A673 (cell line): ENCODE results near the gene PIMREG. TPM values are rescaled to one million over a fixed set of nuclear protein-coding genes. Genes with fewer than 3 reads are reported as not detected.

Experiments used
- BruUV-seq: library from RNA; stranded (reverse); fragments of 400-500 nt; replicated peaks from 2 replicates; lab custom pipeline; 2021; lab: Mats Ljungman, UMichigan
- CTCF ChIA-PET: fragments of 300-600 bp; sonication (Branson Sonifier 250); formaldehyde crosslinking; loops from one replicate; lab custom pipeline; 2022; ENCODE audit warnings: antibody characterized with exemption; lab: Charles Lee
- POLR2A ChIA-PET: fragments of 300-600 bp; sonication (Branson Sonifier 250); formaldehyde crosslinking; loops from one replicate; lab custom pipeline; 2022; ENCODE audit warnings: antibody characterized with exemption; ENCODE audit not compliant: low non-redundant PET; lab: Charles Lee
- DNase-seq: peaks from one replicate; pipeline ENCODE4 v3.0.0-alpha.2; 2015; ENCODE audit warnings: low spot score
- H3K27ac ChIP-seq: fragments of 200-600 bp; sonication (generic); 2 replicates; pipeline ENCODE4 v1.5.1; 2016; ENCODE audit warnings: mixed run types, low read depth, mild to moderate bottlenecking, mixed read lengths, antibody characterized with exemption, low read length; ENCODE audit not compliant: poor library complexity, severe bottlenecking
- H3K27me3 ChIP-seq: fragments of 200-600 bp; sonication (generic); replicated peaks from 2 replicates; pipeline ENCODE4 v1.6.1; 2017; ENCODE audit warnings: mixed run types, low read depth, mild to moderate bottlenecking, mixed read lengths, antibody characterized with exemption, low read length; ENCODE audit not compliant: insufficient read depth, poor library complexity
- H3K36me3 ChIP-seq: fragments of 200-600 bp; sonication (generic); 2 replicates; pipeline ENCODE4 v1.6.1; 2016; ENCODE audit warnings: mixed run types, mild to moderate bottlenecking, mixed read lengths, antibody characterized with exemption, low read length; ENCODE audit not compliant: insufficient read depth, poor library complexity, severe bottlenecking
- H3K4me1 ChIP-seq: fragments of 200-600 bp; sonication (generic); 2 replicates; pipeline ENCODE4 v1.6.1; 2017; ENCODE audit warnings: mixed run types, mild to moderate bottlenecking, mixed read lengths, antibody characterized with exemption, low read length; ENCODE audit not compliant: insufficient read depth, poor library complexity, severe bottlenecking
- H3K4me3 ChIP-seq: fragments of 200-600 bp; sonication (generic); 2 replicates; pipeline ENCODE4 v1.5.1; 2016; ENCODE audit warnings: low read depth, mixed run types, mild to moderate bottlenecking, mixed read lengths, low read length; ENCODE audit not compliant: poor library complexity, severe bottlenecking
- H3K9me3 ChIP-seq: fragments of 200-600 bp; sonication (generic); 2 replicates; pipeline ENCODE4 v1.6.1; 2016; ENCODE audit warnings: mixed run types, low read depth, mild to moderate bottlenecking, mixed read lengths, antibody characterized with exemption, low read length; ENCODE audit not compliant: poor library complexity, severe bottlenecking
- CTCF ChIP-seq: fragments of 300-800, 200-600 bp; sonication (generic); conservative IDR thresholded peaks from 2 replicates; pipeline ENCODE4 v1.5.1; 2017; ENCODE audit warnings: low read depth, mild to moderate bottlenecking, antibody characterized with exemption, low read length, moderate library complexity, mixed read lengths
- EZH2 ChIP-seq: fragments of 200-600 bp; sonication (generic); IDR thresholded peaks from 2 replicates; pipeline ENCODE4 v1.6.1; 2017; ENCODE audit warnings: borderline replicate concordance, low read depth, mild to moderate bottlenecking, mixed read lengths, antibody characterized with exemption, low read length; ENCODE audit not compliant: poor library complexity, severe bottlenecking
- intact Hi-C: fragments of 100-400 bp; cut with micrococcal nuclease; formaldehyde crosslinking; loops from one replicate; pipeline ENCODE4 v1.10.0; 2022; ENCODE audit not compliant: unreplicated experiment
- total RNA-seq: library from RNA; stranded (reverse); gene quantifications from 2 replicates; pipeline ENCODE4 v1.2.3, GENCODE V29; 2021

PIMREG gene
- total RNA-seq, 1 experiment from 2014 or later: 90.5 TPM

GRCh38 chr17:6460531-6461161, 16.4 kb downstream of the PIMREG start:
- Histone ChIP-seq H3K9me3 (no peaks in the 10 kb centered on the region), H3K27me3 (no peaks in the 10 kb centered on the region), H3K4me3 (no peak overlapping the region), H3K36me3 (no peaks in the 10 kb centered on the region), H3K4me1 (no peaks in the 10 kb centered on the region), H3K27ac (no peak overlapping the region)
- no TSS peak for BruUV-seq
- ChIA-PET POLR2A (no interaction called here), CTCF (no interaction called here)
- DNase-seq: no peak
- TF ChIP-seq CTCF: no peak
- TF ChIP-seq EZH2: no peak
- intact Hi-C loops: no loop called here

GRCh38 chr17:6461246-6461645, 17.0 kb downstream of the PIMREG start:
- no peaks in the 10 kb centered on the region for H3K36me3 ChIP-seq
- no peak overlapping the region for H3K27ac ChIP-seq
- ChIA-PET POLR2A (no interaction called here), CTCF (no interaction called here)
- intact Hi-C loops: no loop called here
- no peak for DNase-seq
- TF ChIP-seq EZH2: no peak
- TF ChIP-seq CTCF: no peak
- no peaks in the 10 kb centered on the region for H3K9me3 ChIP-seq
- no peaks in the 10 kb centered on the region for H3K27me3 ChIP-seq
- H3K4me1 ChIP-seq: no peaks in the 10 kb centered on the region
- no TSS peak for BruUV-seq
- H3K4me3 ChIP-seq: no peak overlapping the region

GRCh38 chr17:6461792-6462524, 17.7 kb downstream of the PIMREG start:
- Histone ChIP-seq H3K9me3 (no peaks in the 10 kb centered on the region), H3K27ac (no peak overlapping the region), H3K36me3 (no peaks in the 10 kb centered on the region), H3K4me1 (no peaks in the 10 kb centered on the region), H3K4me3 (no peak overlapping the region), H3K27me3 (no peaks in the 10 kb centered on the region)
- POLR2A ChIA-PET: no interaction called here
- TF ChIP-seq EZH2: no peak
- no peak for TF ChIP-seq CTCF
- DNase-seq: no peak
- CTCF ChIA-PET: no interaction called here
- BruUV-seq: no TSS peak
- intact Hi-C loops: no loop called here
